ENCODE data around the gene CEP135.
"Not testable (repeated sequence)": the region's sequence is repeated elsewhere in the genome, so short reads cannot be mapped to it uniquely, and the experiment has no call there.

The CEP135 gene

GRCh38 chr4:55964046-55964445 is 15.3 kb downstream of the CEP135 start:
- FAIRE-seq (no peak), DNase-seq (ENCODE audit: insufficient read length, low spot score) (no peak)
- no peak for TF ChIP-seq POLR2A (IDR thresholded peaks at IDR 0.05; ENCODE audit: low read depth, low read length)

- no peak for TF ChIP-seq POLR2A (IDR thresholded peaks at IDR 0.05; ENCODE audit: low read depth, low read length)
- DNase-seq (ENCODE audit: insufficient read length, low spot score): no peak
- no peak for FAIRE-seq
Measured at GRCh38 chr4:55965585-55965984, 16.8 kb downstream of the CEP135 start.

DNA sequence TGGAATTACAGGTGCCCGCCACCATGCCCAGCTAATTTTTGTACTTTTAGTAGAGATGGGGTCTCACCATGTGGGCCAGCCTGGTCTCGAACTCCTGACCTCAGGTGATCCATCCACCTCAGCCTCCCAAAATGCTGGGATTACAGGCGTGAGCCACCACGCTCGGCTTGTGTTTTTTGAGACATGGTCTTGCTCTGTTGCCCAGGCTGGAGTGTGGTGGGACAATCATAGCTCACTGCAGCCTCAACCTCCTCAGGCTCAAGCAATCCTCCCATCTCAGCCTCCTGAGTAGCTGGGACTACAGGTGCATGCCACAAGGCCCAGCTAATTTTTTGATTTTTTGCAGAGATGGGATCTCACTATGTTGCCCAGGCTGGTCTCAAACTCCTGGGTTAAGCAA is 17.6 kb downstream of the CEP135 start:
- not testable (repeated sequence) for DNase-seq (ENCODE audit: insufficient read length, low spot score); FAIRE-seq

- no peak for DNase-seq (ENCODE audit: insufficient read length, low spot score)
- FAIRE-seq: no peak
- TF ChIP-seq POLR2A (IDR thresholded peaks at IDR 0.05; ENCODE audit: low read depth, low read length): no peak
Measured at GRCh38 chr4:55967376-55967775, 18.6 kb downstream of the CEP135 start.

GRCh38 chr4:55973650-55974049 is 24.9 kb downstream of the CEP135 start:
- DNase-seq (ENCODE audit: insufficient read length, low spot score): no peak
- FAIRE-seq: no peak
- no peak for TF ChIP-seq POLR2A (IDR thresholded peaks at IDR 0.05; ENCODE audit: low read depth, low read length)

- TF ChIP-seq POLR2A (IDR thresholded peaks at IDR 0.05; ENCODE audit: low read depth, low read length): no peak
- DNase-seq (ENCODE audit: insufficient read length, low spot score) (no peak), FAIRE-seq (no peak)
Measured at GRCh38 chr4:55977811-55978210, 29.1 kb downstream of the CEP135 start.

GRCh38 chr4:55979562-55979961 is 30.8 kb downstream of the CEP135 start:
- DNase-seq (ENCODE audit: insufficient read length, low spot score) (no peak), FAIRE-seq (no peak)
- TF ChIP-seq POLR2A (IDR thresholded peaks at IDR 0.05; ENCODE audit: low read depth, low read length): no peak

- FAIRE-seq: no peak
Measured at GRCh38 chr4:55980725-55981124, 32.0 kb downstream of the CEP135 start.

DNA sequence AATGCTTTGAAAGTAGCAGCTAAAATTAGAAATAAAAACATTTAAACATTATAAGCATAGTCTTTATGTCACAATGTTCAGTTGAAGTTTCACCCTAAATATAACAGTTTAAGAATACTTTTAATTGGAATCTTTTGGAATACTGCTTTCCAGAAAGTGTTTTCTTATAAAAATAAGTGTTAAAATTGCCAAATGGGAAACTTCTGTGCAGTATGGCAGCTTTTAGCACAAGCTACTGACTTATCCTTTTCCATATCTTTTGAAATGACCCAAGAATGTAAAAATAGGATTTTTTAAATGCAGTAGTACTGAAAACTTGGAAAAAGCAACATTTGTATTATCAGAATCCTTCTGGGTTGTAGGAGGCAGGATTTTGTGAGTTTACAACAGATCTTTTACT is 34.2 kb downstream of the CEP135 start:
- no peak for TF ChIP-seq POLR2A (IDR thresholded peaks at IDR 0.05; ENCODE audit: low read depth, low read length)
- FAIRE-seq: no peak
- DNase-seq (ENCODE audit: insufficient read length, low spot score): no peak

More at GRCh38 chr4:55980725-55981124, 32.0 kb downstream of the CEP135 start:
- no peak for TF ChIP-seq POLR2A (IDR thresholded peaks at IDR 0.05; ENCODE audit: low read depth, low read length)
- no peak for DNase-seq (ENCODE audit: insufficient read length, low spot score)

DNA sequence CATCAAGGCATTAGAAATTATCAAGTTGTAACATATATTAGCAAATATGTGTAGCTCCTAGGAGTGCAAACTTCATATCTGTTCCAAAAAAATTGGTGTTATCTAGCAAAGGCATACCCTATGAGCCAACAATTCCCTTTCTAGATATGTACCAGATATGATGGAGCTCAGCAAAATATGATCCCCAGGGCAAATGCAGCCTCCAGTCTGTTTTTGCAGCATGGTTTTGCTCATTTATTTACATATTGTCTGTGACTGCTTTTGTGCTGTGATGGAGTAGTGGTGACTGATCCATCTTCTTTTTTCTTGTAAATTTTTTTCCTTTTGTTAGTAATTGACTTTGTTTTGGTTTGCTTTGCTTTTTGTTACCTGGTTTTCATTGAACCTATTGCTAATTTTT is 41.0 kb downstream of the CEP135 start:
- TF ChIP-seq POLR2A (IDR thresholded peaks at IDR 0.05; ENCODE audit: low read depth, low read length): no peak
- DNase-seq (ENCODE audit: insufficient read length, low spot score): no peak
- no peak for FAIRE-seq

- TF ChIP-seq POLR2A (IDR thresholded peaks at IDR 0.05; ENCODE audit: low read depth, low read length): no peak
- no peak for FAIRE-seq
- no peak for DNase-seq (ENCODE audit: insufficient read length, low spot score)
Measured at GRCh38 chr4:55993994-55994663, 45.4 kb downstream of the CEP135 start.

DNA sequence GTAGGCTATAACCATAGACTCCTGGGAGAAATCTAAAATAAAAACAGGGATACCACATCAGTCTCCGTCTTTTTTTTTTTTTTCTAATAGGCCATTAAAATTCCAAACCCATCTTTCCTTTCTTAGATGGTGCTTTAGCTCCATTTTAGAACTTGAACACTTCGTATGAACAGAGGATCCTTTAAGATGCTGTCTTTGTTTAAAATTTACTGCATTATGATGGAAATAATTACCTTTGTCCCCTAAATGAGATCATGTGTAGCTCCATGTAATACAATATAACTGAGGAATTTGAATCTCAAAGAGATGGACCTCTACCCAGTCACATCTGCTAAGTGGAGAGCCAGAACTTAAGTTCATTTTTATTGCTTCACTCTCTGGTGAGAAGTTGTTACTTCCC is 47.9 kb downstream of the CEP135 start:
- DNase-seq (ENCODE audit: insufficient read length, low spot score): no peak
- TF ChIP-seq POLR2A (IDR thresholded peaks at IDR 0.05; ENCODE audit: low read depth, low read length): no peak
- no peak for FAIRE-seq

DNA sequence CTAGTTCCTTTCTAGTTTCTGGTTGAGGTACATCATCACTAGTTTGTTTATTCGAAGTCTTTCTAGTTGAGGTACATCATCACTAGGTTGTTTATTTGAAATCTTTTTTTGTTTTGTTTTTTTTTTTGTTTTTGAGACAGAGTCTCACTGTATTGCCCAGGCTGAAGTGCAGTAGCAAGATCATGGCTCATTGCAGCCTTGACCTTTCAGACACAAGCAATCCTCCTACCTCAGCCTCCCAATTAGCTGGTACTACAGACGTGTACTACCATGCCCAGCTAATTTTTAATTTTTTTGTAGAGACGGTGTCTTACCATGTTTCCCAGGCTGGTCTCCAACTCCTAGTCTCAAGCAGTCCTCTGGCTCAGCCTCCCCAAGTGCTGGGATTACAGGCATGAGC is 54.9 kb downstream of the CEP135 start:
- no peak for TF ChIP-seq POLR2A (IDR thresholded peaks at IDR 0.05; ENCODE audit: low read depth, low read length)
- DNase-seq (ENCODE audit: insufficient read length, low spot score) (no peak), FAIRE-seq (no peak)

DNA sequence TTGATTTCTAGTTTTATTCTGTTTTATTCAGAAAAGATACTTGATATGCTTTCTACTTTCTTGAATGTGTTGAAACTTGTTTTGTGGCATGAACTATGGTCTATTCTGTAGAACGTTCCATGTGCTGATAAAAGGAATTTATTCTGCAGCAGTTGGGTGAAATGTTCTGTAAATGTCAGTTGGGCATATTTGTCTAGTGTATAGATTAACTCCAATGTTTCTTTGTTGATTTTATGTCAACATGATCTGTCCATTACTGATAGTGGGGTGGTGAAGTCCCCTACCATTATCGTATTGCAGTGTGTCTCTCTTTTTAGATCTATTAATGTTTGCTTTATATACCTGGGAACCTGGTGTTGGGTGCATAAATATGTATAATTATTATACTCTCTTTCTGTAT is 55.5 kb downstream of the CEP135 start:
- no peak for TF ChIP-seq POLR2A (IDR thresholded peaks at IDR 0.05; ENCODE audit: low read depth, low read length)
- DNase-seq (ENCODE audit: insufficient read length, low spot score) (no peak), FAIRE-seq (no peak)

DNA sequence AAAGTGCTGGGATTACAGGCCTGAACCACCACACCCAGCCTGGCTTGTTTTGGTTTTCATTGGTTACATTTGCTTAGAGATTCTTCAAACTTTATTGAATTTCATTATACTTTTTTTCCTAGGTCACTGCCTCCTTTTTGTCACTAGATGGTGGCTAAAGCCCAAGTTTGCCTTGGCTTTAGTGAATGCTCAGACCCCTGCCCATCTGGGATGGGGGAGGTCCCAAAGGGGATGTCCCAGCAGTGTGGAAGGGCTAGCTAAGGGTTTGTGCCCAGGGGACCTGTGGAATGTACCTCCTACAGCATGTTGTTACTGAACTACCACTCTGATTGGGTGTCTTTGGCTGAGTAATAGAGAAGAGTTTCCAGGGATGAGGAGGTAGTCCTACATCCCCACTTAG is 58.4 kb downstream of the CEP135 start:
- DNase-seq (ENCODE audit: insufficient read length, low spot score) (no peak), FAIRE-seq (no peak)
- TF ChIP-seq POLR2A (IDR thresholded peaks at IDR 0.05; ENCODE audit: low read depth, low read length): no peak

DNA sequence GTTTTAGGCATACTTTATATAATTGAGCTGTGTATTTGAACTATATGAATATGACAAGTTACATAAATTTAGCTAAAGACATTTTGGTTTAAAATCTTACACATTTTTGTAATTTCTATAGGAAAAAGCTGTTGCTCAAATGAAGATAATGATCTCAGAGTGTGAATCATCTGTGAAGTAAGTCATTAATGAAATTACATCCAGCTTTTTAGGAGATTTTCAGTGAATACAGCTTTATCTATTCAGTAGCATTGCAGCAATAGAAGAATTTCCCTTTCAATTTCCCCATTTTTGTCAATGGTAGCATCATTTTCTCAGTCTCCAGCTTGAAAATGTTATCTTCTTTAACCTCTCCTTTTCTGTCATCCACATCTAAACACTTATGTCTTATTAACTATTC is 59.5 kb downstream of the CEP135 start:
- no peak for FAIRE-seq

More for the DNA sequence above, 59.5 kb downstream of the CEP135 start:
- no peak for TF ChIP-seq POLR2A (IDR thresholded peaks at IDR 0.05; ENCODE audit: low read depth, low read length)
- no peak for DNase-seq (ENCODE audit: insufficient read length, low spot score)

All from H54 (cell line).